ENCODE measurements around the gene RNFT2. TPM values are rescaled to one million over a fixed set of nuclear protein-coding genes. Genes with fewer than 3 reads are reported as not detected.

RNFT2 gene
- total RNA-seq, 3 donors from 2014 or later (not counting 1 experiment from before 2014, with no cell fraction given), result 4.0 to 6.9 (median 5.3) TPM

GRCh38 chr12:116790066-116790465 is 52.0 kb downstream of the RNFT2 start:
- no peak overlapping the region for H3K27ac ChIP-seq (ENCODE audit: low read length)
- no peaks in the 10 kb centered on the region for H3K4me1 Mint-ChIP-seq
- 100% methylated on average over 1 of the region's 1 CpG for WGBS (ENCODE audit: insufficient coverage)
- no peaks in the 10 kb centered on the region for H3K36me3 Mint-ChIP-seq
- H3K9me3 ChIP-seq (ENCODE audit: control insufficient read depth, insufficient read depth, low read length), result no peaks in the 10 kb centered on the region
- no peaks in the 10 kb centered on the region for H3K27me3 Mint-ChIP-seq (ENCODE audit: low read depth in 2 of 2)
- no peaks in the 10 kb centered on the region for H3K36me3 ChIP-seq (ENCODE audit: control insufficient read depth, insufficient read depth, low read length)
- H3K9me3 Mint-ChIP-seq, result no peaks in the 10 kb centered on the region
- no peak overlapping the region for H3K27ac Mint-ChIP-seq
- H3K4me3 ChIP-seq (ENCODE audit: low read length), result no peak overlapping the region
- DNase-seq (no peak), ATAC-seq (no peak)
- TF ChIP-seq, protein P1, sequence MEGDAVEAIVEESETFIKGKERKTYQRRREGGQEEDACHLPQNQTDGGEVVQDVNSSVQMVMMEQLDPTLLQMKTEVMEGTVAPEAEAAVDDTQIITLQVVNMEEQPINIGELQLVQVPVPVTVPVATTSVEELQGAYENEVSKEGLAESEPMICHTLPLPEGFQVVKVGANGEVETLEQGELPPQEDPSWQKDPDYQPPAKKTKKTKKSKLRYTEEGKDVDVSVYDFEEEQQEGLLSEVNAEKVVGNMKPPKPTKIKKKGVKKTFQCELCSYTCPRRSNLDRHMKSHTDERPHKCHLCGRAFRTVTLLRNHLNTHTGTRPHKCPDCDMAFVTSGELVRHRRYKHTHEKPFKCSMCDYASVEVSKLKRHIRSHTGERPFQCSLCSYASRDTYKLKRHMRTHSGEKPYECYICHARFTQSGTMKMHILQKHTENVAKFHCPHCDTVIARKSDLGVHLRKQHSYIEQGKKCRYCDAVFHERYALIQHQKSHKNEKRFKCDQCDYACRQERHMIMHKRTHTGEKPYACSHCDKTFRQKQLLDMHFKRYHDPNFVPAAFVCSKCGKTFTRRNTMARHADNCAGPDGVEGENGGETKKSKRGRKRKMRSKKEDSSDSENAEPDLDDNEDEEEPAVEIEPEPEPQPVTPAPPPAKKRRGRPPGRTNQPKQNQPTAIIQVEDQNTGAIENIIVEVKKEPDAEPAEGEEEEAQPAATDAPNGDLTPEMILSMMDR (IDR thresholded peaks at IDR 0.05), result no peak
- intact Hi-C loops (cut with micrococcal nuclease), result no loop called here
- no peaks in the 10 kb centered on the region for H3K4me1 ChIP-seq (ENCODE audit: control insufficient read depth, insufficient read depth, low read length)
- H3K4me3 Mint-ChIP-seq, result no peak overlapping the region
- no peaks in the 10 kb centered on the region for H3K27me3 ChIP-seq (ENCODE audit: control insufficient read depth, insufficient read depth, low read length)

DNA sequence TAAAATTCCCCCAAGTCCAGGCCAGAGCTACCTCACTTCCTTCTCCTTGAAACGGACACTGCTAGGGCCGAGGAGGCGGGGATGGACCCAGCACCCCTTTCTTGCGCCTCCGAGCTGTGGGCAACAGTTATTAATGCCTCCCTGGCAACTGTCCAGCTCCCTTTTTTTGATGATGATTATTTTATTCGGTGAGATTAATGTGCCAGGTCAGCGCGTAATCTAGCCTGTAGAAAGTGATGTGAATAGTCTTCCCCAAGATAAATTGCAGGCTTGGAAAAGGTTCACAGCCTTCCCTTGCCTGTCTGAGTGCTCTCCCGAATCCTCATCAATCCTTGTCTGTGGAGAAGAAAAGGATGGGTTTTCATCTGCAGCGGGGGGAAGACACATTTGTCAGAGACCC is 54.3 kb downstream of the RNFT2 start:
- H3K27ac Mint-ChIP-seq, result no peak overlapping the region
- H3K9me3 Mint-ChIP-seq, result no peaks in the 10 kb centered on the region
- WGBS (ENCODE audit: insufficient coverage), result 90% methylated on average over 10 of the region's 10 CpGs
- H3K27me3 Mint-ChIP-seq (ENCODE audit: low read depth in 2 of 2), result no peaks in the 10 kb centered on the region
- no peaks in the 10 kb centered on the region for H3K4me1 Mint-ChIP-seq
- Histone ChIP-seq H3K4me1 (ENCODE audit: control insufficient read depth, insufficient read depth, low read length) (no peaks in the 10 kb centered on the region), H3K4me3 (ENCODE audit: low read length) (no peak overlapping the region), H3K27ac (ENCODE audit: low read length) (no peak overlapping the region), H3K9me3 (ENCODE audit: control insufficient read depth, insufficient read depth, low read length) (no peaks in the 10 kb centered on the region), H3K36me3 (ENCODE audit: control insufficient read depth, insufficient read depth, low read length) (no peaks in the 10 kb centered on the region), H3K27me3 (ENCODE audit: control insufficient read depth, insufficient read depth, low read length) (no peaks in the 10 kb centered on the region)
- no peak for ATAC-seq
- no peak overlapping the region for H3K4me3 Mint-ChIP-seq
- intact Hi-C loops (cut with micrococcal nuclease), result no loop called here
- H3K36me3 Mint-ChIP-seq, result no peaks in the 10 kb centered on the region
- no peak for DNase-seq
- TF ChIP-seq, protein P1 (IDR thresholded peaks at IDR 0.05), result no peak

GRCh38 chr12:116794725-116795124 is 56.6 kb downstream of the RNFT2 start:
- Histone ChIP-seq H3K36me3 (ENCODE audit: control insufficient read depth, insufficient read depth, low read length) (no peaks in the 10 kb centered on the region), H3K27me3 (ENCODE audit: control insufficient read depth, insufficient read depth, low read length) (no peaks in the 10 kb centered on the region), H3K9me3 (ENCODE audit: control insufficient read depth, insufficient read depth, low read length) (peaks cover 4% of the 10 kb centered on the region), H3K4me3 (ENCODE audit: low read length) (no peak overlapping the region), H3K4me1 (ENCODE audit: control insufficient read depth, insufficient read depth, low read length) (no peaks in the 10 kb centered on the region), H3K27ac (ENCODE audit: low read length) (no peak overlapping the region)
- no peak for ATAC-seq
- TF ChIP-seq, protein P1 (IDR thresholded peaks at IDR 0.05), result no peak
- intact Hi-C loops (cut with micrococcal nuclease), result no loop called here
- DNase-seq, result no peak
- WGBS (ENCODE audit: insufficient coverage), result 96% methylated on average over 3 of the region's 4 CpGs
- Mint-ChIP-seq H3K36me3 (no peaks in the 10 kb centered on the region), H3K27me3 (ENCODE audit: low read depth in 2 of 2) (no peaks in the 10 kb centered on the region), H3K4me3 (no peak overlapping the region), H3K4me1 (no peaks in the 10 kb centered on the region), H3K9me3 (no peaks in the 10 kb centered on the region), H3K27ac (no peak overlapping the region)

GRCh38 chr12:116797885-116798284 is 59.8 kb downstream of the RNFT2 start:
- Mint-ChIP-seq H3K4me3 (no peak overlapping the region), H3K27ac (no peak overlapping the region), H3K9me3 (no peaks in the 10 kb centered on the region), H3K4me1 (no peaks in the 10 kb centered on the region), H3K27me3 (ENCODE audit: low read depth in 2 of 2) (no peaks in the 10 kb centered on the region), H3K36me3 (no peaks in the 10 kb centered on the region)
- H3K4me3 ChIP-seq (ENCODE audit: low read length), result no peak overlapping the region
- H3K27me3 ChIP-seq (ENCODE audit: control insufficient read depth, insufficient read depth, low read length), result no peaks in the 10 kb centered on the region
- H3K36me3 ChIP-seq (ENCODE audit: control insufficient read depth, insufficient read depth, low read length), result no peaks in the 10 kb centered on the region
- no peak for DNase-seq
- H3K27ac ChIP-seq (ENCODE audit: low read length), result no peak overlapping the region
- H3K4me1 ChIP-seq (ENCODE audit: control insufficient read depth, insufficient read depth, low read length), result no peaks in the 10 kb centered on the region
- no peak for ATAC-seq
- intact Hi-C loops (cut with micrococcal nuclease), result no loop called here
- peaks cover 4% of the 10 kb centered on the region for H3K9me3 ChIP-seq (ENCODE audit: control insufficient read depth, insufficient read depth, low read length)
- WGBS (ENCODE audit: insufficient coverage), result 94% methylated on average over 4 of the region's 6 CpGs
- TF ChIP-seq, protein P1 (IDR thresholded peaks at IDR 0.05), result no peak
